ENCODE results near the gene KIF1B. TPM values are rescaled to one million over a fixed set of nuclear protein-coding genes. Genes with fewer than 3 reads are reported as not detected.
"Not testable (repeated sequence)": the region's sequence is repeated elsewhere in the genome, so short reads cannot be mapped to it uniquely, and the experiment has no call there.

Gene KIF1B
- total RNA-seq, 1 donor from 2014 or later, result 18.2 TPM

DNA sequence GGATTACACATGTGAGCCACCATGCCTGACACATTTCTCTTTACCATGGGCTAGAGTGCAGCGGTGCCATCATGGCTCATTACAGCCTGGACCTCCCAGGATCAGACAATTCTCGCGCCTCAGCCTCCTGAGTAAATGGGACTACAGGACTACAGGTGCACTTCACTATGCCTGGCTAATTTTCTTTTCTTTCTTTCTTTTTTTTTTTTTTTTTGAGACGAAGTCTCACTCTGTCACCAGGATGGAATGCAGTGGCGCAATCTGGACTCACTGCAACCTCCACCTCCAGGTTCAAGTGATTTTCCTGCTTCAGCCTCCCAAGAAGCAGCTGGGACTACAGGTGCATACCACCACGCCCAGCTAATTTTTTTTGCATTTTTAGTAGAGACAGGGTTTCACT lies 14.8 kb upstream of the KIF1B start:
- intact Hi-C loops (cut with micrococcal nuclease), result no loop called here

DNA sequence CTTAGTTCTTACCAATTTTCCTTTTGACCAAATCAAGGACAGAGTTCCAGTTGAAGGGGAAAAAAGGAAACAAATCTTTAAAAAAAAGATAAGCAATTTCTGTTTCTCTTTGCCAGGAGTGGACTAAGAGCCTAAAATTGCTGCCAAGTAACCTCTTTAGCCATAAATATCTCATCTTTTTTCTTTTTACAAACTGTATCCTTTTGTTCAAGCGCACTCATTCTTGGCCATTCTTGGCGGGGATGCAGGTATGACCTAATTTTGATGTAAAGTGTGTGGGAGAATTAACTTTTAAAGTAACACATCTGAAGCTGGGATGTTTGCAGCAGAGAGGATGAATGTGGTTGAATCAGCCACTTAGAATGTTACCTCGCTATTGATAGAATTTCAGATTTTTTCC lies 13.4 kb upstream of the KIF1B start:
- intact Hi-C loops (cut with micrococcal nuclease), result no loop called here

DNA sequence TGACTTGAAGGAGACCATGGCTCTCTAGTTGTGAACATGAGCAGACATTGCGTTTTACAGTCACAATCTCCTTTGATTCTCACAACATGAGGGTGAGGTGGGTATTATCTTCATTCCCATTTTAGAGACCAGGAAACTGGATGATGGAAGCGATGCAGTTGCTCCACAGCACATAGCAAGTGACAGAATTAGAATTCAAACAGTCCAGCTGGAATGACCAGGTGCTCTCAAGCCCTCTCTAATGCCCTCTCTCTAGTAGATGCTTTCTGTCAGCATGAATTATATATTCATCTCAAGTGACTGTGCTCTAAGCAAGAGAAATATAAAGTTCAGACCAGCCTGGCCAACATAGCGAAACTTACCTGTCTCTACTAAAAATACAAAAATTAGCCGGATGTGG lies 9.8 kb upstream of the KIF1B start:
- intact Hi-C loops (cut with micrococcal nuclease), result no loop called here

DNA sequence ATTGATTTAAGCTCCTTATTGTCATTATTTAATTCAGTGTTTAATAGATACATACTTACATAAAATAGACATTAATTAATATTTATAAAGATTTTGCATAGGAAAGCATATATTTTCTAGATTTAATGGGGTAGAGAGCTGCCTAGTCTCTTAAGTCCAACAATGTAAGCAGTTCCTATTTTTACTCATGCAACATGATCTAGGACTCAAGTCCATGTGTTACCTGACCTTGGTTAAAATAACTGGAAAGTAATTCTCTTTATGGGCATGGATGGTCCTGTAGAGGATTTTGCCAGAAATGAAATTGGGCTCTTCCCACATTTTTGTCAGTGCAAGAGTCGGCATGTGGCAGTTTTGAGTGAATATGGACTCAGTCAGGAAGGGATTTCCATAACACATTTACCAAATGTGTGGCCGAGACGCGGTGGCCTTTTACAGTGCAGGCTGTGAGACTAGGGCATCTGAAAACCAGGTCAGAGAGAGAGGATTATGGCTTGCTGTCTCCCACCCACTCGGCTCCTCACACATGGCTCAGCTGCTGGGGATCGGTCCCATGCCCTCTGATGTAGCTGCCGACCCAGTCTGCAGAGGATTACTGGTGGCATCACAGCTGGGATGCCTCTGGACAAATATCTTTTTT lies 6.2 kb upstream of the KIF1B start:
- intact Hi-C loops (cut with micrococcal nuclease), result no loop called here

DNA sequence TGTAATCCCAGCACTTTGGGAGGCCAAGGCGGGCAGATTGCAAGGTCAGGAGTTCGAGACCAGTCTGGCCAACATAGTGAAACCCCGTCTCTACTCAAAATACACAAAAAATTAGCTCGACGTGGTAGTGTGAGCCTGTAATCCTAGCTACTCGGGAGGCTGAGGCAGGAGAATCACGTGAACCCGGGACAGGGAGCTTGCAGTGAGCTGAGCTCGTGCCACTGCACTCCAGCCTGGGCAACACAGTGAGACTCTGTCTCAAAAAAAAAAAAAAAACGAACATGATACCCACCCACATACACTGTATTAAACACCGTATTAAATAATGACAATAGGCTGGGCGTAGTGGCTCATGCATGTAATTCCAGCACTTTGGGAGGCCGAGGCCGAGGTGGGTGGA lies 5.2 kb upstream of the KIF1B start:
- intact Hi-C loops (cut with micrococcal nuclease), result not testable (repeated sequence)

DNA sequence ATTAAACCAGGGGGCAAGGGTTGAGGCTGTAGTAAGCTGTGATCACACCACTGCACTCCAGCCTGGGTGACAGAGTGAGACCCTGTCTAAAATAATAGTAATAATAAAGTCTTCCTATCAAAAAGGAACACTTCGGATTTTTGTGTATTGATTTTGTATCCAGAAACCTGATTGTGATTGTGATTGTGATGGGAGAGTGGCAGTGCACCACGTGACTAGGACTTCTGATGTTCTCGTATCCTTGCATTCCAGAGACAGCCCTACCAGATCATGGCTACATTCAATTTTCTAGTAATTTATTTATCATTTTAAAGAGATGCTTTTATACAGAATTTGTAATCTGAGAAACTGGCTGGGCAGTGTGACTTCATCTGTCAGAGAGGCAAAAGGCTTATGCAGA lies 2.6 kb upstream of the KIF1B start:
- intact Hi-C loops (cut with micrococcal nuclease), result no loop called here

DNA sequence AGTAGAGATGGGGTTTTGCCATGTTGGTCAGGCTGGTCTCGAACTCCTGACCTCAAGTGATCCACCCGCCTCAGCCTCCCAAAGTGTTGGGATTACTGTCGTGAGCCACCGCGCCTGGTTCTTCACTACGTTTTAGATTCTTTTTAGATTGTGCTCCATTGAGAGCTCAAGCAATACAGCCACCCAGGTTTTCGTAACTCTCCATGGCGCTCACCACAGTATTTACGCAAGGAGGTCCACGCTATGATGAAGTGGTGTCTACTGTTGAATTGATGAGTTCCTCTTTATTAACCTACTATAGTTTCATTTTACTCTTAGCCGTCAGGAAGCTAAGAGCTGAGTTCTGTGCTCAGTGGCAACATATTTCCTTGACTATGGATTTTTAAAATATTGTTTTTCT lies 1.8 kb upstream of the KIF1B start:
- intact Hi-C loops (cut with micrococcal nuclease), result no loop called here

DNA sequence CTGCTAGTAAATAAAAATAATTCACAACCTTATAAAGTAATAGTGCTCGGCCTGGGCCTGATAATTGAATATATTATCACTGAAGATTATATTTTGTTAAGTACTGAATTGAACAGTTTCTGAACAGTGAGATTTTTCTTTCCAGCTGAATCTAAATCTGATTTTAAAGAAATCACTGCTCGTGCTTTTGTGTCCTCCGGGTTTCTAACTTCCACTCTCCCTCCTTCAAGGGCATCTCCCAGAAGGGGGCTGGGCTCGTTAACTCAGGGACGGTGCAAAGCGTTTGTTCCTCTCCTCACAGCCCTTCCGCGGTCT lies 823 bp upstream of the KIF1B start:
- intact Hi-C loops (cut with micrococcal nuclease), result no loop called here

DNA sequence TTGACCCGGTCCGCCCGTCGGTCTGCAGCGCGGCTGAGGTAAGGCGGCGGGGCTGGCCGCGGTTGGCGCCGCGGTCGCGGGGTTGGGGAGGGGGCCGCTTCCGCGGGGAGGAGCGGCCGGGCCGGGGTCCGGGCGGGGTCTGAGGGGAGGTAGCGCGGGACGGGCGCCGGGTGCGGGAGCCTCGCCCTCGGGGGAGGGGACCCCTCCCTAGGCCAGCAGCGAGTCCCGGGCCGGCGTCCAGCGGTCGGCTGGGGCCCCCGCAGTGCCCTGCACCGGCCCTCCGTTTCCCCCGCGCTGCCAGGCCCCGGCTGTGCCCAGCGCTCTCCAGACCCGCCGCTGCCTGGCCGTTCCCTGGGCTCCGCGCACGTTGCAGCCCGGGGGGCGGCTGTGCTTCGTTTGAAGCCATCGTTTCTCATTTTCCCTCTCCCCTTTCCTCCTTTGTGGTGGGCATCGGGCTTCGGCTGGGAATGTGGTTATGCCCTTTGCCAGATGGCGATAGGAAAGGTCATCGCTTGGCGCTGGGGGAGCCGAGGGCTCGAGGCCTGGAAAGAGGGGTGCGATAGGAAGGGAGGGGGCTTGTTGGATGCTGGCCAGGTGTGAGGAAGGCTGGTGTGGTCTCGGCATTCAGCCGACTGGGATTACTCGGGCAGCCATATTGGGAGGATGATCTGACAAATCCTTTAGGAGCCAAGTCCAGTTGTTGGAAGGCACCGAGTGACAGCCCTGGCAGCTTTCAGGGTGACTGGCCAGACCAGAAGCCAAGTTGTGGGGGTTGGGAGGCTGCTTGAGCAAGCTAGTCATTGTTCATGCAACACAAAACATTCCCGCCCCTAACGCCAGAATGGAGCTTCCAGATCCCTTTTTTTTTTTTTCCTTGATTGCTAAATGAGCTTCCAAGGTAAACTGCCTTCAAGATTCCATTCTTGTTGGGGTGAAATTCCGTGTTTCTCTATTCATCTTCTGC lies 753 bp downstream of the KIF1B start:
- intact Hi-C loops (cut with micrococcal nuclease), result loop anchor here (1.0 to 2.0 kb wide), 4 partner anchors 127 to 218 kb away; partner anchors contain the start of genes PGD and UBE4B

DNA sequence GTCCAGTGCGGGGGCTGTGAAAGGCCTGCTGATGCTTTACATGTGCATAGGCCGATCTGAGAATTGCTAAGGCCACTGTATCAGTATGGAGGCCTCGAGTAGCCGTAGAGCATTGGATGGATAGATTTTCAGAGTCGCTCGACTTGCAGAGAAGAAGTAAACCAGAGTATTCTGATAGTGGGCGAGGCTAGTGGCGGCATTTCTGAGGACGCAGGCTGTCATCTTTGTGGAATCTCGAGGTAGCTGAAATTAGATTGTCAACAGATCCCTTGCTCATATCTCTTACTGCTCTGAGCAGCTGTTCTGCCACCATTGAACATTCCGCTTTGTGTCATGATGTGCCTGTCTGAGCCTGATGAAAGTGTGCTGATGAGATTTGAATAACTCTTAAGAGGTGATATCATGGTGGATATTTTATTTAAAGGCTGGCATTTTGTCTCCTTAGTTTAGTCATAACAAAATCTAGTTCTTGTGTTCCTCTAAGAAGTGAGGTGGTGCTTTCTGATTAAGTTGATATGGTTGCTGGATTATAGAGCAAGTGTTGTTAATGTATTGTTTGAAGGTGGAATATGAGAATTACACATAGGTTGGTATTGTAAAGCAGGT lies 1.5 kb downstream of the KIF1B start:
- intact Hi-C loops (cut with micrococcal nuclease), result loop anchor here (2.0 kb wide), 2 partner anchors 187 to 217 kb away; partner anchors contain the start of gene PGD

DNA sequence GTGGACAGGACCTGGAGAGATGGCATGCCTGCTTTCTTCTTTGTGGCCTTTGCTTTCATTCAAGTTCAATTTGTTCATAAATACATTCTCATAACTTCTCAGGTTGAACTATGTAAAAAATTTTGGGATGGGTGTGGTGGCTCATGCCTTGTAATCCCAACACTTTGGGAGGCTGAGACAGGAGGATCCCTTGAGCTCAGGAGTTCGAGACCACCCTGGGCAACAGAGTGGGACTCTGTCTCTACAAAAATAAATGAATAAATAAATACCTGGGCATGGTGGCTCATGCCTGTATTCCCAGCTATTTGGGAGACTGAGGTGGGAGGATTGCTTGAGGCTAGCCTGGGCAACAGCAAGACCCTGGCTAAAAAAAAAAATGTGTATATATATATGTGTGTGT lies 2.1 kb downstream of the KIF1B start:
- intact Hi-C loops (cut with micrococcal nuclease), result no loop called here

DNA sequence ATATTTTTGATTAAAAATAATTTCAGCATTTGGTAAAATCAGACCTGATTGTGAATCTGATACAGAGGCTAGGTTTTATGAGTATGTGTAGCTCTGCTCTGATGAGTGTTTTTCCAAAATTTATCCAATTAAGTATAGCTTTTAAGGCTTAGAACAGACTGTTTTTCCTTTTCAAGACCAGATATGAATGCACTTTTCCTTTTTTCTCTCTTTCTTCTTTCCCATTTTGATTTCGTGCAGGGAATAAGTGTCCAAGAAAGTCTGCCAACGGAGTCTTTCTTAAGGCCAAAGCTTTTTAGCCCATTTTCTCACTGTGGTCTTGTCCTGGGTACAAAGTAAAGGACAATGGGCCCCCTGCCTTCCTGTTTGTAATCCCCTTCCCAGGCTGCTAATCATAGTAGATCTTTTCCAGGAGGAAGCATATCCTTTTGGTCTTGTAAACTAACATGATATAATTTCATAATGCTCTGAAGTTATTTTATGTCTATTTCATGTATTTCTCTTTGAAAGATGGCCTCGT lies 2.9 kb downstream of the KIF1B start:
- intact Hi-C loops (cut with micrococcal nuclease), result no loop called here

DNA sequence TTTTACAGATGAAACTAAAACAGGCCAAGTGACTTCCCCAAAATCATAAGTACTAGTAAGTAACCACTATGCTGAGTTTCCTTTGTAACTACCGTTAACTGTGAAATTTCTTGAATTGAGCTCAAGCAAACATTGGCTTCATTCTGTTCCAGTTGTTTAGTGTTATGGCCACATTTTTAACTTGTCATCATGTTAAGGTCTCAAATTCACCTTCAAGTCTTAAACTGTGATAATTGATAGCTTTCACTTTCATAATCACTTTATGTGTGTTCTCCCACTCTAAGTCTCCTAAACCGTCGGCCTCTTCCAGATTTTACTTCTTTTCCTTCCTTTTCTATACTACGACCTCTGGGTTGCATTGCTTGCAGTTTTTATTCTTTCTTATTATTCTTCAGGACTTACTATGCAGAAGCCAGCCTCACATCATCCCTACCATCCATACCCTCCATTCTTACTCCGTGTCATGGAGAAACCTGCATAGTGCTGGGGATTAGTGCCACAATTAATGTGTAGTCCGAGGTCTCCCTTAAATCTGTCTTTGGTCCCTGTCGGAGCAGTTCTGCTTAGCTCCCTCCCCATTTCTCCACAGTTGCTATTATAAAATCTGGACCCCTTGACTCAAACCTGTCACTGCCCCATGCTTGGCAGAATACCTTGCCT lies 5.8 kb downstream of the KIF1B start:
- intact Hi-C loops (cut with micrococcal nuclease), result no loop called here

DNA sequence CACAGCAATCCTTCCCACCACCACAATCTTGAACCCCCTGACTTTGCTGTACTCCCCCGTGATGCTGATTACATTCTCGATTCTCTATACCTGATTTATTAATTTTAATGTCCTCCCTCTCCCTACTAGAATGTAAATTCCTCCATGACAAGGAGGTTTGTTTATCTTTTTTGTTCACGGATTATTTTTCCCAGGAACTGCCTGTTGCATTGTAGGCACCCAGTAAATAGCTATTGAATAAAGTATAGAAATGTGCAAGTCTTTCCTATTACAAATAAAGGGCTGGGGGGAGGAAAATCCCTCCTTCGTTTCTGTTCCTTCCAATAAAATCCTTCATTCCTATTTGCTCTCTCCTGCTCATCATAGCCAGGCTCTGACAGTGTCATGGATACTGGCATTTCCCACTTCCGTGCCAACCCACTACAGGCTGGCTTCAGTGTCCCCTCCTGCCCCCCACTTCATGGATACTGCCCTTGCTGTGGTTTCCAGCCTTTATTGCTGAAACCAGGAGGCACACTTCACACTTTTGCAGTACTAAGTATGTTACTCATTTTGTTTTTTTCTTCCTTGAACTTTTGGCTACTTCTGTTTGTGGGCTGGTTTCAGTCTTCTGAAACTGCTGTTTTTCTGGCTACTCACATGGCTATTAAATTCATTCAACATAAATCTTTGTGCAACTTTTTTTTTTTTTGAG lies 7.5 kb downstream of the KIF1B start:
- intact Hi-C loops (cut with micrococcal nuclease), result no loop called here

DNA sequence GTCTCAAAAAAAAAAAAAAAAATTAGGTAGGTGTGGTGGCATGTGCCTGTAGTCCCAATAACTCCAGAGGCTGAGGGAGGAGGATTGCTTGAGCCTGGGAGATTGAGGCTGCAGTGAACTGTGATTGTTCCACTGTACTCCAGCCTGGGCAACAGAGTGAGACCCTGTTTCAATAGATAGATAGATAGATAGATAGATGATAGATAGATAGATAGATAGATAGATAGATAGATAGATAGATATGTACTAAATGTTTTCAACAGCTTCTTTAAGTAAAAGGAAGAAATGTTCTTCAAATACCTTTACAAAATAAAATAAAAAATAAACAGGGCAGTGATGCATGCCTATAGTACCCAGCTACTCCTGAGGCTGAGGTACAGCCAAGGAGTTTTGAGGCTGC lies 9.8 kb downstream of the KIF1B start:
- intact Hi-C loops (cut with micrococcal nuclease), result no loop called here

DNA sequence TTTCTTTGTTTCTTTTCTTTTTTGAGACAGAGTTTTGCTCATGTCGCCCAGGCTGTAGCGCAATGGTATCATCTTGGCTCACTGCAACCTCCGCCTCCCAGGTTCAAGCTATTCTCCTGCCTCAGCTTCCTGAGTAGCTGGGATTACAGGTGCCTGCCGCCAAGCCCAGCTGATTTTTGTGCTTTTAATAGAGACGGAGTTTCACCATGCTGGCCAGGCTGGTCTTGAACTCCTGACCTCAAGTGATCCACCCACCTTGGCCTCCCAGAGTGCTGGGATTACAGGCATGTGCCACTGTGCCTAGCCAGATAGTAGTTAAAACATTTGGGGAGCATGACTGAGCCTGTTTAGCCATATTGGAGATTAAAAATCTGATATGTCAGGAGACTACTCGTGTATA lies 10.3 kb downstream of the KIF1B start:
- intact Hi-C loops (cut with micrococcal nuclease), result not testable (repeated sequence)

DNA sequence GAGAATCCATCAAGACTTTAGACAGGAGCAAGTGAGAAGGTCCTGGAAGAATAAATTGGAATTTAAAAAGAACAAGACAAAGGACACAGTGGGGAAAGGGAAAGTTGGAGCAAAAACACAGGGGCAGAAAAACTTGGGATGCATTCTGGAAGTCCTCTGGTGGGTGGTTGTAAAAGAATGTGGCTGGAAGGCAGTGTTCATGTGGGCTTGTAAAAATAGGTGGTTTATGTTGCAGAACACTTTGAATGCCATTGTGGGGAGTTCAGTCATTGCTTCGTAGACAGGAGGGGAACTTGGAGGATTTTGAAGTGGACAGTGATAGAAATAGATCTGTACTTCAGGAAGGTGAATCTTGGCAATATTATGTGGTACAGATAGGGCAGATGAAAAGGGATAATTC lies 15.2 kb downstream of the KIF1B start:
- intact Hi-C loops (cut with micrococcal nuclease), result no loop called here

DNA sequence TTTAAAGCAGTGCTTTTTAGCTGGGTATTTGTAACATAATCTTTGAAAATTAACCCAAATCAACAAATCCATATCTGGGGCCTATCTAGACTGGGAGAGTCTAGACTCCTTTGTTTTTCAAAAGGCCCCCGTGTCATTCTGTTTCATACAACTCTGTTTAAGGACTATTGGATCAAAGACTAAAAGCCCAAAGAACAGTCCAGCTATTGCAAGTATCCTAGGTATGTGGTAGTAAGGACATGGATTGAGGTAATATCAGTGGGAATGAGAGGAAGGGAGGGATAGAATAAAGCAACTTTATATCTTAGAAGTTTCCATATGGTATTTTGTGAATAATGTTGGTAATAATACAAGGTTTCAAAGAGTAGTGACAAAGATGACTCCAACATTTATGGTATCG lies 18.2 kb downstream of the KIF1B start:
- intact Hi-C loops (cut with micrococcal nuclease), result no loop called here

DNA sequence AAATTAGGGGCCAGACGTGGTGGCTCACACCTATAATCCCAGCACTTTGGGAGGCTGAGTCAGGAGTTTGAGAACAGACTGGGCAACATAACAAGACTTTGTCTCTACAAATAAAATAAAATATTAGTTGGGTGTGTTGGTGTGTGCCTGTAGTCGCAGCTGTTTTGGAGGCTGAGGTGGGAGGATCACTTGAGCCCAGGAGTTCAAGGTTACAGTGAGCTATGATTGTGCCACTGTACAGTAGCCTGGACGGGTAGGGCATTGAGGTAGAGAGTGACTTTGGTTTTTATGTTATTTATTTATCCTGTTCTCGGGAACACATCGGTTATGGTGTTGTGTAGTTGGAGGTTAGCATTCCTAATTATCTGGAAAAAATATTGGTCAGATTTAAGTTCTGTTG lies 19.5 kb downstream of the KIF1B start:
- intact Hi-C loops (cut with micrococcal nuclease), result no loop called here

DNA sequence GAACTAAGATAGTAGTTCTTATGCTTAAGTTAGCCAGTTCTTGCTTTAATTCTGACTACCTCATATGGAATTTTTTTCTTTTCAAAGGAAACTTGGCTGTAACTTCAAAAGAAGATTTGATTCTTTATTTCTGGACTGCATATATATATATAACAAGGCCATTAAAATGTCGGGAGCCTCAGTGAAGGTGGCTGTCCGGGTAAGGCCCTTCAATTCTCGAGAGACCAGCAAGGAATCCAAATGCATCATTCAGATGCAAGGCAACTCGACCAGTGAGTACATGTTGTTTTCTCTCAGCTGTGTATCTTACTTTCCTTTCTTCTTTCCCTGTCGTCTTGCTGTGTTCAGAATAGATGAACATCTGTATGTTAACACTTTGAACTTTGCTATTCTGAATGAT lies 21.8 kb downstream of the KIF1B start:
- intact Hi-C loops (cut with micrococcal nuclease), result no loop called here

All from T-helper 2 cell treated with Interferon-gamma antibody and Interleukin-4, amounts not matched to agents 100 ng/mL and 5 ng/mL, for 36 hours (primary cell).